HCT116 (cell line): ENCODE data around the gene TMEM205.

Experiments used
- CEBPB ChIP-seq: IDR thresholded peaks from 2 replicates; pipeline ENCODE4 v1.6.1; 2012; ENCODE audit warnings: low read depth
- EZH2 ChIP-seq: fragments of 200-600 bp; sonication (generic); IDR thresholded peaks from 2 replicates; pipeline ENCODE4 v1.6.1; 2017; ENCODE audit warnings: antibody characterized with exemption, mixed run types
- EZH2phosphoT487 ChIP-seq: fragments of 200-600 bp; IDR thresholded peaks from 2 replicates; pipeline ENCODE4 v1.6.1; 2018; ENCODE audit warnings: antibody characterized with exemption, borderline replicate concordance
- FOSL1 ChIP-seq: IDR thresholded peaks from 2 replicates; pipeline ENCODE4 v1.6.1; 2012; ENCODE audit warnings: low read depth
- JUND ChIP-seq: IDR thresholded peaks from 2 replicates; pipeline ENCODE4 v1.6.1; 2012
- POLR2A ChIP-seq: IDR thresholded peaks from 2 replicates; pipeline ENCODE4 v1.7.0; 2011; ENCODE audit warnings: borderline replicate concordance; ENCODE audit not compliant: insufficient read depth, insufficient read length; ENCODE audit errors: extremely low read depth
- POLR2AphosphoS5 ChIP-seq: IDR thresholded peaks from 2 replicates; pipeline ENCODE4 v1.6.1; 2011; ENCODE audit warnings: mild to moderate bottlenecking, low read depth, low read length, moderate library complexity
- RAD21 ChIP-seq: IDR thresholded peaks from 2 replicates; pipeline ENCODE4 v1.6.1; 2012; ENCODE audit warnings: low read depth, mild to moderate bottlenecking
- SRF ChIP-seq: IDR thresholded peaks from 2 replicates; pipeline ENCODE4 v1.6.1; 2012; ENCODE audit warnings: low read depth
- YY1 ChIP-seq: IDR thresholded peaks from 2 replicates; pipeline ENCODE4 v1.6.1; 2011; ENCODE audit warnings: low read length, low read depth, moderate library complexity, mild to moderate bottlenecking; ENCODE audit not compliant: insufficient replicate concordance; ENCODE audit errors: extremely low read depth
- ZNF274 ChIP-seq: fragments of 200-500 bp; sonication (Bioruptor generic); IDR thresholded peaks from 2 replicates; pipeline ENCODE4 v1.6.1; 2014; ENCODE audit warnings: mild to moderate bottlenecking, low read depth, low read length, inconsistent platforms
- TF ChIP-seq, protein P1 (sequence below), 3 experiments: fragments of 200-600 bp in 1 of 3; sonication (generic) in 1 of 3; IDR thresholded peaks in 2 of 3; conservative IDR thresholded peaks in 1 of 3; 2 replicates each; pipeline ENCODE4 v1.5.1; 2012 to 2017; ENCODE audit warnings: low read depth in 2 of 3, low read length in 2 of 3, antibody characterized with exemption in 1 of 3, borderline replicate concordance in 1 of 3, control low read depth in 1 of 3, mild to moderate bottlenecking in 1 of 3, mixed read lengths in 1 of 3, mixed run types in 1 of 3, moderate library complexity in 1 of 3; ENCODE audit not compliant: insufficient read depth in 1 of 3
- TF ChIP-seq, protein P2 (sequence below): IDR thresholded peaks from 2 replicates; pipeline ENCODE4 v1.6.1; 2012
- TF ChIP-seq, protein P3 (sequence below): IDR thresholded peaks from 2 replicates; pipeline ENCODE4 v1.6.1; 2012; ENCODE audit warnings: low read depth

DNA sequence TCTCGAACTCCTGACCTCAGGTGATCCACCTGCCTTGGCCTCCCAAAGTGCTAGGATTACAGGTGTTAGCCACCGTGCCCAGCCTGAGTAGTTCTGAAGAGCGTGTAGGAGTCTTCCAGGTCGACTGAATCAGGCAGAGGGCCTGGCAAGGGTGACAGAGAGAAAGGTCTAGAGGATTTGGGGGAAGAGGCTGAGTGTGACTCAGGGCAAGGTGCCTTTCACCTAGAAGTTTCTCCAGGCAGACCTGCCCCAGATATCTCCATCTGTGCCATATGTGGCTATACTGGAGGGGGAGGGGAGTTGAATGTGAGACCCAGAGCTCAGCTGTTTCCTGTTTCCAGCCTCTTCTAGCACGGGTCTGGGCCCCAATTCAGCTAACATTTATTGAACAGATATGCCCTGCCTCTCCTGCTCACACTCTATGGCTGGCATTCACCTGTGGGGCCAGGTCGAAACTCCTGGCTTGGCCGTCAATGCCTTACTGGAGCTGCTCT lies 1.5 kb upstream of the TMEM205 start:
- TF ChIP-seq EZH2 = no peak
- TF ChIP-seq, protein P1, sequence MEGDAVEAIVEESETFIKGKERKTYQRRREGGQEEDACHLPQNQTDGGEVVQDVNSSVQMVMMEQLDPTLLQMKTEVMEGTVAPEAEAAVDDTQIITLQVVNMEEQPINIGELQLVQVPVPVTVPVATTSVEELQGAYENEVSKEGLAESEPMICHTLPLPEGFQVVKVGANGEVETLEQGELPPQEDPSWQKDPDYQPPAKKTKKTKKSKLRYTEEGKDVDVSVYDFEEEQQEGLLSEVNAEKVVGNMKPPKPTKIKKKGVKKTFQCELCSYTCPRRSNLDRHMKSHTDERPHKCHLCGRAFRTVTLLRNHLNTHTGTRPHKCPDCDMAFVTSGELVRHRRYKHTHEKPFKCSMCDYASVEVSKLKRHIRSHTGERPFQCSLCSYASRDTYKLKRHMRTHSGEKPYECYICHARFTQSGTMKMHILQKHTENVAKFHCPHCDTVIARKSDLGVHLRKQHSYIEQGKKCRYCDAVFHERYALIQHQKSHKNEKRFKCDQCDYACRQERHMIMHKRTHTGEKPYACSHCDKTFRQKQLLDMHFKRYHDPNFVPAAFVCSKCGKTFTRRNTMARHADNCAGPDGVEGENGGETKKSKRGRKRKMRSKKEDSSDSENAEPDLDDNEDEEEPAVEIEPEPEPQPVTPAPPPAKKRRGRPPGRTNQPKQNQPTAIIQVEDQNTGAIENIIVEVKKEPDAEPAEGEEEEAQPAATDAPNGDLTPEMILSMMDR (IDR thresholded peaks at IDR 0.05 in 2 of 3, conservative IDR thresholded peaks at IDR 0.05 in 1 of 3; ENCODE audit: borderline replicate concordance in 1 of 3, insufficient read depth in 1 of 3, low read depth in 2 of 3, low read length in 2 of 3) = no peak
- no peak for TF ChIP-seq POLR2A
- no peak for TF ChIP-seq EZH2phosphoT487
- TF ChIP-seq, protein P2, sequence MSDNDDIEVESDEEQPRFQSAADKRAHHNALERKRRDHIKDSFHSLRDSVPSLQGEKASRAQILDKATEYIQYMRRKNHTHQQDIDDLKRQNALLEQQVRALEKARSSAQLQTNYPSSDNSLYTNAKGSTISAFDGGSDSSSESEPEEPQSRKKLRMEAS = no peak
- TF ChIP-seq CEBPB = no peak
- TF ChIP-seq POLR2AphosphoS5 = no peak
- TF ChIP-seq FOSL1 = no peak
- no peak for TF ChIP-seq YY1
- TF ChIP-seq ZNF274 = no peak
- TF ChIP-seq JUND = no peak
- no peak for TF ChIP-seq SRF
- TF ChIP-seq, protein P3, sequence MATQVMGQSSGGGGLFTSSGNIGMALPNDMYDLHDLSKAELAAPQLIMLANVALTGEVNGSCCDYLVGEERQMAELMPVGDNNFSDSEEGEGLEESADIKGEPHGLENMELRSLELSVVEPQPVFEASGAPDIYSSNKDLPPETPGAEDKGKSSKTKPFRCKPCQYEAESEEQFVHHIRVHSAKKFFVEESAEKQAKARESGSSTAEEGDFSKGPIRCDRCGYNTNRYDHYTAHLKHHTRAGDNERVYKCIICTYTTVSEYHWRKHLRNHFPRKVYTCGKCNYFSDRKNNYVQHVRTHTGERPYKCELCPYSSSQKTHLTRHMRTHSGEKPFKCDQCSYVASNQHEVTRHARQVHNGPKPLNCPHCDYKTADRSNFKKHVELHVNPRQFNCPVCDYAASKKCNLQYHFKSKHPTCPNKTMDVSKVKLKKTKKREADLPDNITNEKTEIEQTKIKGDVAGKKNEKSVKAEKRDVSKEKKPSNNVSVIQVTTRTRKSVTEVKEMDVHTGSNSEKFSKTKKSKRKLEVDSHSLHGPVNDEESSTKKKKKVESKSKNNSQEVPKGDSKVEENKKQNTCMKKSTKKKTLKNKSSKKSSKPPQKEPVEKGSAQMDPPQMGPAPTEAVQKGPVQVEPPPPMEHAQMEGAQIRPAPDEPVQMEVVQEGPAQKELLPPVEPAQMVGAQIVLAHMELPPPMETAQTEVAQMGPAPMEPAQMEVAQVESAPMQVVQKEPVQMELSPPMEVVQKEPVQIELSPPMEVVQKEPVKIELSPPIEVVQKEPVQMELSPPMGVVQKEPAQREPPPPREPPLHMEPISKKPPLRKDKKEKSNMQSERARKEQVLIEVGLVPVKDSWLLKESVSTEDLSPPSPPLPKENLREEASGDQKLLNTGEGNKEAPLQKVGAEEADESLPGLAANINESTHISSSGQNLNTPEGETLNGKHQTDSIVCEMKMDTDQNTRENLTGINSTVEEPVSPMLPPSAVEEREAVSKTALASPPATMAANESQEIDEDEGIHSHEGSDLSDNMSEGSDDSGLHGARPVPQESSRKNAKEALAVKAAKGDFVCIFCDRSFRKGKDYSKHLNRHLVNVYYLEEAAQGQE = no peak
- TF ChIP-seq RAD21 = no peak
